Vagina (tissue), 2 donors: ENCODE data around the gene ITFG1.
"Not testable (repeated sequence)": the region's sequence is repeated elsewhere in the genome, so short reads cannot be mapped to it uniquely, and the experiment has no call there.

ENCODE experiments used
- CTCF ChIP-seq, 3 experiments: fragments of 450-650 bp in 2 of 3; fragments of 200-600 bp in 1 of 3; sonication (generic) in 1 of 3; IDR thresholded peaks; one replicate each; pipeline ENCODE4 v1.5.1; 2017 to 2019; ENCODE audit warnings: antibody characterized with exemption in 3 of 3, mild to moderate bottlenecking in 2 of 3, moderate library complexity in 2 of 3
- POLR2A ChIP-seq, 2 donors: fragments of 450-650 bp; IDR thresholded peaks; one replicate each; pipeline ENCODE4 v1.6.1; 2017; ENCODE audit warnings: antibody characterized with exemption in 2 of 2, mild to moderate bottlenecking in 2 of 2, moderate library complexity in 2 of 2

GRCh38 chr16:47181066-47181465 is 279.8 kb downstream of the ITFG1 start:
- not testable (repeated sequence) for TF ChIP-seq POLR2A, CTCF (IDR thresholded peaks at IDR 0.05)
